GM19468 (cell line): Measurements from ENCODE around the gene XYLT1.

Source experiments
- ATAC-seq: cut with Tn5 transposase; IDR thresholded peaks from one replicate; pipeline ENCODE4 v1.9.1; 2021; ENCODE audit warnings: mild to moderate bottlenecking, moderate library complexity, moderate number of reproducible peaks; ENCODE audit not compliant: unreplicated experiment; ENCODE audit errors: extremely low read depth

XYLT1 gene

GRCh38 chr16:17461951-17462729 is 8.6 kb downstream of the XYLT1 start:
- ATAC-seq = no peak

- no peak for ATAC-seq
Measured at GRCh38 chr16:17460890-17461289, 9.9 kb downstream of the XYLT1 start.

- ATAC-seq = no peak
Measured at GRCh38 chr16:17459903-17460521, 10.7 kb downstream of the XYLT1 start.

DNA sequence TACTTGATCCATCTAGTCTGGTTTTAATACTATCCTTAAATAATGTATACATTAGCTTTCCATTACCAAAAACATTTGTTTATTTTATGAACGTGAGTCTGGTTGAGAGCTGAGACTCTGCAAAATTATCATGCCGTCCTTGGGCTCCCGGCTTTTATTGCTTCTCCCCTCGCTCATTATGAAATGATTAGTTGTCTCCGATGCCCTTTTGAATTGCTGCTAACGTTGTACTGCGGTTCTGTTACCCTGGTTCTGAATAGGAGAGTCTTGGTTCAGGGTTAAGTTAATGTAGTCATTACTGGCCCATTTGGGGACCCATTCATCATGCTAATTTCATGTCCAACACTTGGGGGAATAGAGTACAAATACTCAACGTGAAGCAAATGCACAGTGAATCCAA is 12.8 kb downstream of the XYLT1 start:
- ATAC-seq = no peak

- no peak for ATAC-seq
Measured at GRCh38 chr16:17457513-17457912, 13.2 kb downstream of the XYLT1 start.

GRCh38 chr16:17454162-17454730 is 16.5 kb downstream of the XYLT1 start:
- ATAC-seq = no peak

DNA sequence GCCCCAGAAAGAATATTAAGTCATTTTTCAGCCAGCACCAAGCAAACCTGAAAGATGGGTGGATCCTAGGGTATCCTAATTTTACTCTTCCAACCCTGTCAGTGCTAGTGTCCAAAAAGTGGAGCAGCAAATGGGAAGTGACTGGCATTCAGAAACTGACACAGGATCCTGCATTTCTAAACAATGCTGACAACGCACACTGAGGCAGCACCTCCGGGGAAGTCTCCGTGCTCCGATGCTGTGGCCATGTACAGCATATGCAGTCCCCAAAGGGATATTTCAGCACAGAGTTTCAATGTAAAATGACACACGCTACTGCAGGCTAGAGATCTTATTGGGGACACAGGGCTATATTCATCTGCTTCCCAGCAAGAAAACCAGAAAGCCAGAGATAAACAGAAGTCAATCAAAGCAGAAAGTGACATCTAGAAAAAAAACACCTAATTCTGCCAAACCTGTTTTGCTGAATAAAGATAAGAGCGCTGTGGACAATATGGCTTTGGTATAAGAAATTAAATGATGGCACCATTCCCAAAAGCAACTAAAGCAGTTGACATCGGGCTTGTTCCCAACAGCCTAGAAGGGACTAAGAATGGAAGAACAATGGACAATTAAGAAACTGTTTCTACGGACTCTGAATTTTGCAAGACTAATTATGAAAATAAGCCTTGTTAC is 17.3 kb downstream of the XYLT1 start:
- no peak for ATAC-seq

DNA sequence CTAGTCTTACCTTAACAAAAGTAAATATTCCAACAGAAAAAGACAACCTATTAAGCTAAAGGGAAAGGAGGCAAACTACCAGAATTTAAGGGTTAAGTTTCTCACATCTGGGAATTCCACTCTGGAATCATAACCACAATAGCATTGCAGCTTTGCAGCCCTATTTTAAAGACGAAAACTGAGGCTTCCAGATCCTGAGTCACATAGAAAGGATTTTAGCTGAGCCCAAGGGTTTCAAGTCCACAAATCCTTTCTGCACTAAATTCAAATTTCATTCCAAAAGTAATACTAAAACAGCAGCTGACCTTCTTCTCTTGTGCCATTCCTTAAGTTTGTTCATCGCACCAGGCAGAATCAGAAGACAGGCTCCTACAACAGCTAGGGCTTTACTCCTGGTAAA is 17.8 kb downstream of the XYLT1 start:
- ATAC-seq = no peak

GRCh38 chr16:17451843-17452242 is 18.9 kb downstream of the XYLT1 start:
- no peak for ATAC-seq

GRCh38 chr16:17450291-17450690 is 20.5 kb downstream of the XYLT1 start:
- ATAC-seq = no peak

GRCh38 chr16:17448640-17449638 is 21.8 kb downstream of the XYLT1 start:
- ATAC-seq = no peak

DNA sequence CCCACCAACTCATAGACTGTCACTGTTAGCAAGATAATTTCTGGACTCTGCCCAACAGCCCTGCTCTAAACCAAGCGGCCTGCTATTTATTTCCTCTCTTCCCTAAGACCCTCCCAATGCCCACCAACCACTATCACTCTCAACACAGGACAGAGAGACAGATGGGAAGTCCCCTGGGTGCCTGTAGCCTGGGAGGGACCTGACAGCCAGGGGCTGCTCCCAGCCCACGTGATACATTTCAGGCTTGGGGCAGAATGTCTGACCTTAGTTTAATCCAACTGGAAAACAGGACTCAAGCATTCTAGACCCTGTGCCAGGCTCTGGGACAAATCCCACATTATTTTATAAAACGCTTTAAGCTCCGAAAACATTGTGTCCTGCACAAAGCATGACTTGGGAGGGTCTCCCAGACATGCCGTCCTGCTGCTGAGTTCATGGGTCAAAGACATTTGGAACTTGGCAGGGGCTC is 23.6 kb downstream of the XYLT1 start:
- no peak for ATAC-seq

DNA sequence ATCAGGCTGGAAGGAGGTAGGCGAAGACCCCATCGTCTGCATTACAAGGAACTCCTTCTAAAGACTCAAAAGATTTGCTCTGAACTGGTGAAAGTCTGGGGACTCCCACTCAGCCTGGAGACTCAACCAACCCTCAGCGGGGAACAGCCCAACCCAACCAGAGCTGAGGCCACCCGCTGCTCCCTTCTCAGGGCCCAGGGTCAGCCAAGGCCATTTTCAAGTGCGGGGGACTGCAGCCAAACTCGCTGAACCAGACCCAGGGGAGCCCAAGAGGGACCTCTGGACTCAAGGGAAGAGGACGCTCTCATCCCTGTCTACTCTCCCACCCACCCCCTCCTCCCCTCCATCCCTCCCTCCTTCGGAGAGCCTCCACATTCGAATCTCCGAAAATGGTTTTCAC is 24.1 kb downstream of the XYLT1 start:
- ATAC-seq = no peak

- no peak for ATAC-seq
Measured at GRCh38 chr16:17445421-17445820, 25.3 kb downstream of the XYLT1 start.

- ATAC-seq = no peak
Measured at GRCh38 chr16:17444658-17445057, 26.1 kb downstream of the XYLT1 start.

DNA sequence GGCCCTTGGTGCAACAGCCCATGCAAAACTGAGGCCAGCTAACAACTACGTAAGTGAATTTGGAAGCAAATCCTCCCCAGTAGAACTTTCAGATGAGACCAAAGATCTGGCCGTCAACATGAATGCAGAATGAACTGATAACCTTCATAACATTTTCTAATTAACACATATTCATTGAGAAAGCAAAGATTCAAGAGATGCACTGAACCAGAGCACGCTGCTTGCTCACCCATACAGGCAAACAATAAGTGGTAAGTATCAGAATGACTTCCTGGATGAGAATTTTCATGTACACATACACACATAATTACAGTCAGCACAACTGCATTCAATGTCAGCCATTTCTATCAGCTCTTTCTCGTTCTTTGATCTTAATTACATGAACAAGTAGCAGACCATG is 30.6 kb downstream of the XYLT1 start:
- ATAC-seq = no peak

- ATAC-seq = no peak
Measured at GRCh38 chr16:17439580-17439979, 31.2 kb downstream of the XYLT1 start.

GRCh38 chr16:17437981-17438380 is 32.8 kb downstream of the XYLT1 start:
- ATAC-seq = no peak

- ATAC-seq = no peak
Measured at GRCh38 chr16:17437127-17437720, 33.5 kb downstream of the XYLT1 start.
